Liver (tissue), 9 donors: Measurements from ENCODE around the gene GALNT8. TPM values are rescaled to one million over a fixed set of nuclear protein-coding genes. Genes with fewer than 3 reads are reported as not detected.

ENCODE experiments used
- DNase-seq: peaks from one replicate; pipeline ENCODE4 v3.0.0-alpha.2; 2017; ENCODE audit warnings: low spot score
- H3K27ac ChIP-seq, 2 donors: one replicate each; pipeline ENCODE4 v1.7.0; 2013; ENCODE audit warnings: inconsistent platforms in 2 of 2, low read length in 2 of 2, control low read depth in 1 of 2, low read depth in 1 of 2, mild to moderate bottlenecking in 1 of 2
- H3K27me3 ChIP-seq, 4 donors: one replicate each; pipeline versions ENCODE4 v1.6.1 to v1.7.0; 2013; ENCODE audit warnings: low read length in 3 of 4, inconsistent platforms in 1 of 4, mild to moderate bottlenecking in 1 of 4, moderate library complexity in 1 of 4; ENCODE audit not compliant: control insufficient read depth in 4 of 4, insufficient read depth in 4 of 4
- H3K36me3 ChIP-seq, 4 donors: one replicate each; pipeline versions ENCODE4 v1.6.1 to v1.7.0; 2013; ENCODE audit warnings: low read length in 3 of 4, mild to moderate bottlenecking in 3 of 4, low read depth in 1 of 4, moderate library complexity in 1 of 4; ENCODE audit not compliant: control insufficient read depth in 4 of 4, insufficient read depth in 3 of 4
- H3K4me1 ChIP-seq, 4 donors: one replicate each; pipeline versions ENCODE4 v1.6.1 to v1.7.0; 2013; ENCODE audit warnings: low read length in 3 of 4, mild to moderate bottlenecking in 3 of 4, moderate library complexity in 1 of 4; ENCODE audit not compliant: control insufficient read depth in 4 of 4, insufficient read depth in 4 of 4
- H3K4me3 ChIP-seq, 3 donors: one replicate each; pipeline versions ENCODE4 v1.6.1 to v1.7.0; 2013; ENCODE audit warnings: low read length in 3 of 3, control low read depth in 1 of 3, low read depth in 1 of 3, mild to moderate bottlenecking in 1 of 3
- H3K9ac ChIP-seq, 2 donors: one replicate each; pipeline ENCODE4 v1.7.0; 2013; ENCODE audit warnings: low read length in 2 of 2, mild to moderate bottlenecking in 2 of 2, moderate library complexity in 2 of 2, control low read depth in 1 of 2, low read depth in 1 of 2
- H3K9me3 ChIP-seq, 4 donors: one replicate each; pipeline versions ENCODE4 v1.6.1 to v1.7.0; 2013; ENCODE audit warnings: low read length in 3 of 4; ENCODE audit not compliant: control insufficient read depth in 4 of 4
- EGR1 ChIP-seq, 2 donors: IDR thresholded peaks; 2 replicates each; pipeline ENCODE4 v1.6.1; 2016 to 2018; ENCODE audit warnings: antibody characterized with exemption in 2 of 2, low read depth in 2 of 2
- FOXA1 ChIP-seq: IDR thresholded peaks from 2 replicates; pipeline ENCODE4 v1.6.1; 2016; ENCODE audit warnings: antibody characterized with exemption
- FOXA2 ChIP-seq: IDR thresholded peaks from 2 replicates; pipeline ENCODE4 v1.6.1; 2016; ENCODE audit warnings: antibody characterized with exemption
- GABPA ChIP-seq, 2 donors: IDR thresholded peaks in 1 of 2; conservative IDR thresholded peaks in 1 of 2; 2 replicates each; pipeline ENCODE4 v1.6.1; 2016; ENCODE audit warnings: antibody characterized with exemption in 2 of 2, mild to moderate bottlenecking in 1 of 2, moderate library complexity in 1 of 2
- HNF4A ChIP-seq, 2 donors: conservative IDR thresholded peaks; 2 replicates each; pipeline ENCODE4 v1.6.1; 2016; ENCODE audit warnings: antibody characterized with exemption in 2 of 2, mild to moderate bottlenecking in 2 of 2
- HNF4G ChIP-seq: IDR thresholded peaks from 2 replicates; pipeline ENCODE4 v1.6.1; 2016; ENCODE audit warnings: antibody characterized with exemption
- JUND ChIP-seq, 2 donors: IDR thresholded peaks; 2 replicates each; pipeline ENCODE4 v1.6.1; 2016; ENCODE audit warnings: antibody characterized with exemption in 2 of 2
- NR2F2 ChIP-seq: IDR thresholded peaks from 2 replicates; pipeline ENCODE4 v1.6.1; 2016; ENCODE audit warnings: antibody characterized with exemption
- RAD21 ChIP-seq, 2 donors: IDR thresholded peaks; 2 replicates each; pipeline ENCODE4 v1.6.1; 2016; ENCODE audit warnings: antibody characterized with exemption in 2 of 2, mild to moderate bottlenecking in 2 of 2
- RXRA ChIP-seq, 2 donors: IDR thresholded peaks; 2 replicates each; pipeline ENCODE4 v1.6.1; 2017 to 2018; ENCODE audit warnings: antibody characterized with exemption in 2 of 2, mild to moderate bottlenecking in 1 of 2
- SP1 ChIP-seq: IDR thresholded peaks from 2 replicates; pipeline ENCODE4 v1.6.1; 2018; ENCODE audit warnings: antibody characterized with exemption, mild to moderate bottlenecking
- TAF1 ChIP-seq: conservative IDR thresholded peaks from 2 replicates; pipeline ENCODE4 v1.6.1; 2016; ENCODE audit warnings: antibody characterized with exemption, mild to moderate bottlenecking
- YY1 ChIP-seq: IDR thresholded peaks from 2 replicates; pipeline ENCODE4 v1.6.1; 2016; ENCODE audit warnings: antibody characterized with exemption, mild to moderate bottlenecking
- WGBS: extraction: QIAGEN DNeasy Blood & Tissue Kit; methylation state at CpG from one replicate; pipeline ENCODE4 v1.1.7; 2013; 5-methylcytosine and 5-hydroxymethylcytosine counted together
- polyA plus RNA-seq, 2 donors: library from polyadenylated mRNA; stranded (reverse) in 1 of 2; unstranded in 1 of 2; fragments of 200-250 nt in 1 of 2; fragments of >200 nt in 1 of 2; fragmentation: Nextera tagmentation in 1 of 2; extraction: Ambion mirVana in 1 of 2; gene quantifications; one replicate each; pipeline versions ENCODE4 v1.2.1 to v1.2.3, GENCODE V29; 2013 to 2015
- total RNA-seq, 2 donors: library from RNA; depleted of rRNA; stranded (reverse); fragments of >200 nt; gene quantifications; one replicate each; pipeline ENCODE4 v1.2.3, GENCODE V29; 2014
- TF ChIP-seq, protein P1 (sequence below): IDR thresholded peaks from 2 replicates; pipeline ENCODE4 v1.6.1; 2016; ENCODE audit warnings: antibody characterized with exemption
- TF ChIP-seq, protein P2 (sequence below): IDR thresholded peaks from 2 replicates; pipeline ENCODE4 v1.6.1; 2016; ENCODE audit warnings: antibody characterized with exemption, mild to moderate bottlenecking
- TF ChIP-seq, protein P3 (sequence below): IDR thresholded peaks from 2 replicates; pipeline ENCODE4 v1.6.1; 2016; ENCODE audit warnings: antibody characterized with exemption
- TF ChIP-seq, protein P4 (sequence below): fragments of 150-350 bp; IDR thresholded peaks from 2 replicates; pipeline ENCODE4 v1.5.1; 2017; ENCODE audit warnings: improper control_type of control experiment, low read depth, low read length; ENCODE audit not compliant: missing input control
- donor health status: healthy.
- donor health status: healthy.
- donor health status: healthy.
- donor health status: healthy.
- donor health status: healthy.

The GALNT8 gene
- total and polyA plus RNA-seq, 4 donors: 0.03 to 0.25 (median 0.19) TPM; not detected in 1

DNA sequence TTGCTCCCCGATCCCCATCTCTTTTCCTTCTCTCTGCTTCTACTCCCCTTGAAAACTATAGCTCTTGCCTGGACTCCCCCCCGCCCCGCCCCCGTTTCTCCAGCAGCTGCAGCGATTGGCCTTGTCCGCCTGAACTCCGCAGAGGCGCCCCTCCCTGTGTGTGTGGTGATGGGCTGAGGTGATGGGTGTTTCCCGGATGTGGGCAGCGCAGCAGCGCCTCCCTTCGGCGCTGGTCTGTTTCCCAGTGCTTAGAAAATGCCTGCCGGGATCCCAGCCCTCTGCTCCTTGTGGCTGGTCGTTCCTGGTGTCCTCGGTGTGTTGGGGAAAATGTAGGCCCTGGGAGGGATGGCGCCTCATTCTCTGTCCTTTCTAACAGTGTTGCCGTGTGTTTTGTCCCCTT lies 43.3 kb downstream of the GALNT8 start:
- H3K4me3 ChIP-seq: no peak overlapping the region
- DNase-seq: no peak

DNA sequence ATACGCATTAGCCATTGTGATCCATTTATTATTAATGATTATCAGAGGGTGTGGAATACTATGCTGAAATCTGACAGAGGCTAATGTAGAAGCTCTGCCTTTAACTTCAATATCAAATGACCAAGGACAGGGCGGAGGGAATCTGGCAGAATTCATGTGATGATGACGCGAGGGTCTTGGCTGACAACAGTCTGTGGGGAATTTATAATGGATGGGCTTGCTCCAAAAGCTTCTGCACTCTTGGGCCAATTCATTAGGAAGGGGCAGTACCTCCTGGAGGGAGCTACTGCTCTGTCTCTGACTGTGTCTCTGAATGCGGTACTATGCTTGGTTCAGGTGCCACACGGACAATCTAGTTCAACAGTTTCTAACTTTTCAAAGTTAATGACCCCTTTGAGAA lies 46.2 kb downstream of the GALNT8 start:
- 88% methylated on average over 6 of the region's 6 CpGs for WGBS
- DNase-seq: no peak
- Histone ChIP-seq H3K4me3 (no peak overlapping the region), H3K9ac (no peak overlapping the region), H3K9me3 (no peaks in the 10 kb centered on the region), H3K4me1 (no peaks in the 10 kb centered on the region), H3K27ac (no peak overlapping the region), H3K36me3 (no peaks in the 10 kb centered on the region), H3K27me3 (peaks cover 0 to 7% (median 0%) of the 10 kb centered on the region in 4 donors)
- TF ChIP-seq RXRA (IDR thresholded peaks at IDR 0.05): no peak
- TF ChIP-seq, protein P1, sequence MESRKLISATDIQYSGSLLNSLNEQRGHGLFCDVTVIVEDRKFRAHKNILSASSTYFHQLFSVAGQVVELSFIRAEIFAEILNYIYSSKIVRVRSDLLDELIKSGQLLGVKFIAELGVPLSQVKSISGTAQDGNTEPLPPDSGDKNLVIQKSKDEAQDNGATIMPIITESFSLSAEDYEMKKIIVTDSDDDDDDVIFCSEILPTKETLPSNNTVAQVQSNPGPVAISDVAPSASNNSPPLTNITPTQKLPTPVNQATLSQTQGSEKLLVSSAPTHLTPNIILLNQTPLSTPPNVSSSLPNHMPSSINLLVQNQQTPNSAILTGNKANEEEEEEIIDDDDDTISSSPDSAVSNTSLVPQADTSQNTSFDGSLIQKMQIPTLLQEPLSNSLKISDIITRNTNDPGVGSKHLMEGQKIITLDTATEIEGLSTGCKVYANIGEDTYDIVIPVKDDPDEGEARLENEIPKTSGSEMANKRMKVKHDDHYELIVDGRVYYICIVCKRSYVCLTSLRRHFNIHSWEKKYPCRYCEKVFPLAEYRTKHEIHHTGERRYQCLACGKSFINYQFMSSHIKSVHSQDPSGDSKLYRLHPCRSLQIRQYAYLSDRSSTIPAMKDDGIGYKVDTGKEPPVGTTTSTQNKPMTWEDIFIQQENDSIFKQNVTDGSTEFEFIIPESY: no peak
- no peak for TF ChIP-seq HNF4G
- TF ChIP-seq FOXA2: no peak
- no peak for TF ChIP-seq HNF4A (conservative IDR thresholded peaks at IDR 0.05)
- TF ChIP-seq TAF1: no peak
- TF ChIP-seq, protein P2, sequence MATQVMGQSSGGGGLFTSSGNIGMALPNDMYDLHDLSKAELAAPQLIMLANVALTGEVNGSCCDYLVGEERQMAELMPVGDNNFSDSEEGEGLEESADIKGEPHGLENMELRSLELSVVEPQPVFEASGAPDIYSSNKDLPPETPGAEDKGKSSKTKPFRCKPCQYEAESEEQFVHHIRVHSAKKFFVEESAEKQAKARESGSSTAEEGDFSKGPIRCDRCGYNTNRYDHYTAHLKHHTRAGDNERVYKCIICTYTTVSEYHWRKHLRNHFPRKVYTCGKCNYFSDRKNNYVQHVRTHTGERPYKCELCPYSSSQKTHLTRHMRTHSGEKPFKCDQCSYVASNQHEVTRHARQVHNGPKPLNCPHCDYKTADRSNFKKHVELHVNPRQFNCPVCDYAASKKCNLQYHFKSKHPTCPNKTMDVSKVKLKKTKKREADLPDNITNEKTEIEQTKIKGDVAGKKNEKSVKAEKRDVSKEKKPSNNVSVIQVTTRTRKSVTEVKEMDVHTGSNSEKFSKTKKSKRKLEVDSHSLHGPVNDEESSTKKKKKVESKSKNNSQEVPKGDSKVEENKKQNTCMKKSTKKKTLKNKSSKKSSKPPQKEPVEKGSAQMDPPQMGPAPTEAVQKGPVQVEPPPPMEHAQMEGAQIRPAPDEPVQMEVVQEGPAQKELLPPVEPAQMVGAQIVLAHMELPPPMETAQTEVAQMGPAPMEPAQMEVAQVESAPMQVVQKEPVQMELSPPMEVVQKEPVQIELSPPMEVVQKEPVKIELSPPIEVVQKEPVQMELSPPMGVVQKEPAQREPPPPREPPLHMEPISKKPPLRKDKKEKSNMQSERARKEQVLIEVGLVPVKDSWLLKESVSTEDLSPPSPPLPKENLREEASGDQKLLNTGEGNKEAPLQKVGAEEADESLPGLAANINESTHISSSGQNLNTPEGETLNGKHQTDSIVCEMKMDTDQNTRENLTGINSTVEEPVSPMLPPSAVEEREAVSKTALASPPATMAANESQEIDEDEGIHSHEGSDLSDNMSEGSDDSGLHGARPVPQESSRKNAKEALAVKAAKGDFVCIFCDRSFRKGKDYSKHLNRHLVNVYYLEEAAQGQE: no peak
- no peak for TF ChIP-seq NR2F2
- TF ChIP-seq YY1: no peak
- TF ChIP-seq FOXA1: no peak
- TF ChIP-seq JUND (IDR thresholded peaks at IDR 0.05): no peak
- TF ChIP-seq, protein P3, sequence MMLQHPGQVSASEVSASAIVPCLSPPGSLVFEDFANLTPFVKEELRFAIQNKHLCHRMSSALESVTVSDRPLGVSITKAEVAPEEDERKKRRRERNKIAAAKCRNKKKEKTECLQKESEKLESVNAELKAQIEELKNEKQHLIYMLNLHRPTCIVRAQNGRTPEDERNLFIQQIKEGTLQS: no peak
- no peak for TF ChIP-seq EGR1 (IDR thresholded peaks at IDR 0.05; ENCODE audit: low read depth in 2 of 2)
- no peak for TF ChIP-seq GABPA (IDR thresholded peaks at IDR 0.05 in 1 of 2, conservative IDR thresholded peaks at IDR 0.05 in 1 of 2)
- no peak for TF ChIP-seq SP1
- TF ChIP-seq RAD21 (IDR thresholded peaks at IDR 0.05): no peak

More for the DNA sequence above, 43.3 kb downstream of the GALNT8 start:
- Histone ChIP-seq H3K27me3 (peaks cover 0 to 7% (median 0%) of the 10 kb centered on the region in 4 donors), H3K27ac (no peak overlapping the region), H3K9me3 (no peaks in the 10 kb centered on the region), H3K36me3 (no peaks in the 10 kb centered on the region), H3K9ac (no peak overlapping the region), H3K4me1 (no peaks in the 10 kb centered on the region)
- WGBS: 37% methylated on average over 18 of the region's 18 CpGs
- TF ChIP-seq EGR1 (IDR thresholded peaks at IDR 0.05; ENCODE audit: low read depth in 2 of 2): no peak
- TF ChIP-seq, protein P4, sequence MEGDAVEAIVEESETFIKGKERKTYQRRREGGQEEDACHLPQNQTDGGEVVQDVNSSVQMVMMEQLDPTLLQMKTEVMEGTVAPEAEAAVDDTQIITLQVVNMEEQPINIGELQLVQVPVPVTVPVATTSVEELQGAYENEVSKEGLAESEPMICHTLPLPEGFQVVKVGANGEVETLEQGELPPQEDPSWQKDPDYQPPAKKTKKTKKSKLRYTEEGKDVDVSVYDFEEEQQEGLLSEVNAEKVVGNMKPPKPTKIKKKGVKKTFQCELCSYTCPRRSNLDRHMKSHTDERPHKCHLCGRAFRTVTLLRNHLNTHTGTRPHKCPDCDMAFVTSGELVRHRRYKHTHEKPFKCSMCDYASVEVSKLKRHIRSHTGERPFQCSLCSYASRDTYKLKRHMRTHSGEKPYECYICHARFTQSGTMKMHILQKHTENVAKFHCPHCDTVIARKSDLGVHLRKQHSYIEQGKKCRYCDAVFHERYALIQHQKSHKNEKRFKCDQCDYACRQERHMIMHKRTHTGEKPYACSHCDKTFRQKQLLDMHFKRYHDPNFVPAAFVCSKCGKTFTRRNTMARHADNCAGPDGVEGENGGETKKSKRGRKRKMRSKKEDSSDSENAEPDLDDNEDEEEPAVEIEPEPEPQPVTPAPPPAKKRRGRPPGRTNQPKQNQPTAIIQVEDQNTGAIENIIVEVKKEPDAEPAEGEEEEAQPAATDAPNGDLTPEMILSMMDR: no peak
